Heart left ventricle (tissue), 13 donors: ENCODE measurements around the gene RIPOR1.

Source experiments
- POLR2A ChIP-seq, 2 donors: fragments of 450-650 bp; IDR thresholded peaks; one replicate each; pipeline ENCODE4 v1.6.1; 2017; ENCODE audit warnings: antibody characterized with exemption in 2 of 2, mild to moderate bottlenecking in 2 of 2, moderate library complexity in 2 of 2
- TF ChIP-seq, protein P1 (sequence below), 12 donors: fragments of 200-600 bp; sonication (generic) in 4 of 12; IDR thresholded peaks; one replicate each; pipeline versions ENCODE4 v1.5.0 to v1.8.0; 2018 to 2022; ENCODE audit warnings: antibody characterized with exemption in 12 of 12, mild to moderate bottlenecking in 5 of 12
- donor health status: ischemic (EF 13 %, LVEDD 7.1; RV severe dilation, severe dysfunction).
- donor health status: DM: no; HTN: yes; CAD: no.
- donor health status: DM: no; HTN: no; CAD: no.
- donor health status: ischemic (EF 25% LVEDD 6.9; RV normal size, moderate dysfunction).
- donor health status: ischemic (EF 25% LVEDD 5.7; RV mildly dilated, moderate dysfunction).
- donor health status: ischemic (EF 35%, LVEDD 5.7; RV mildly dilated, moderate dysfunction).
- donor health status: nonischemic (EF 11% LVEDD 7.7; RV severe dilation, severe dysfunction).
- donor health status: DM: yes; HTN: yes; CAD: no.
- donor health status: PGD.
- donor health status: ischemic (EF 29% LVEDD 5.4; RV normal size, mild dysfunction).
- donor health status: nonischemic (EF 23%, LVEDD 6.1; RV moderate dilation, normal function).

DNA sequence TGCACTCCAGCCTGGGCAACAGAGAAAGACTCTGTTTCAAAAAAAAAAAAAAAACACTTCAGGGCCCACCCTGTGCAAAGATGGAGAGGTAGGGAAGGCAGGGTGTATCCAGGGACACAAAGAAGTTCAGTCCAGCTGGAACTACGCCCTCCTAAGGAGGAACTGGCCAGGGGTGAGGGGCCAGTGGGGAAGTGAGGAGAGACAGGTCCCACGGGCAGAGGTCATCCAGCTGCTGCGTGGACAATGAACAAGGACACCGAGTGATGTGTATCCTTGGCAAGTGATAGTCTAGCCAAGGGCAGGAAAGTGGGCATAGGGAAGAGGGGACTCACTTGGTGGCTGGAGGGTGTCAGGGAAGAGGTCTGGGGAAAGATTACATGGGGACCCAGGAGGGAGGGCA, 9.4 kb upstream of the RIPOR1 start:
- TF ChIP-seq, protein P1, sequence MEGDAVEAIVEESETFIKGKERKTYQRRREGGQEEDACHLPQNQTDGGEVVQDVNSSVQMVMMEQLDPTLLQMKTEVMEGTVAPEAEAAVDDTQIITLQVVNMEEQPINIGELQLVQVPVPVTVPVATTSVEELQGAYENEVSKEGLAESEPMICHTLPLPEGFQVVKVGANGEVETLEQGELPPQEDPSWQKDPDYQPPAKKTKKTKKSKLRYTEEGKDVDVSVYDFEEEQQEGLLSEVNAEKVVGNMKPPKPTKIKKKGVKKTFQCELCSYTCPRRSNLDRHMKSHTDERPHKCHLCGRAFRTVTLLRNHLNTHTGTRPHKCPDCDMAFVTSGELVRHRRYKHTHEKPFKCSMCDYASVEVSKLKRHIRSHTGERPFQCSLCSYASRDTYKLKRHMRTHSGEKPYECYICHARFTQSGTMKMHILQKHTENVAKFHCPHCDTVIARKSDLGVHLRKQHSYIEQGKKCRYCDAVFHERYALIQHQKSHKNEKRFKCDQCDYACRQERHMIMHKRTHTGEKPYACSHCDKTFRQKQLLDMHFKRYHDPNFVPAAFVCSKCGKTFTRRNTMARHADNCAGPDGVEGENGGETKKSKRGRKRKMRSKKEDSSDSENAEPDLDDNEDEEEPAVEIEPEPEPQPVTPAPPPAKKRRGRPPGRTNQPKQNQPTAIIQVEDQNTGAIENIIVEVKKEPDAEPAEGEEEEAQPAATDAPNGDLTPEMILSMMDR (IDR thresholded peaks at IDR 0.05) = no peak
- no peak for TF ChIP-seq POLR2A (IDR thresholded peaks at IDR 0.05)
